GM13977 (cell line): Measurements from ENCODE around the gene THAP2.

ENCODE experiments used
- DNase-seq: peaks from one replicate; pipeline ENCODE4 v3.0.0; 2012; ENCODE audit warnings: low spot score
- in situ Hi-C: fragments of 300-500 bp; cut with MboI; formaldehyde crosslinking; loops from one replicate; pipeline ENCODE4 v1.12.0; 2022; ENCODE audit warnings: low sequenced_read_pairs, low pct_unique_long_range_greater_than_20kb, mixed read lengths, inconsistent platforms; ENCODE audit not compliant: unreplicated experiment
- TF ChIP-seq, protein P1 (sequence below): IDR thresholded peaks from 2 replicates; pipeline ENCODE4 v1.5.1; 2012; ENCODE audit warnings: mild to moderate bottlenecking, control low read depth; ENCODE audit not compliant: insufficient read depth; ENCODE audit errors: extremely low read depth, missing control alignments

Gene THAP2

DNA sequence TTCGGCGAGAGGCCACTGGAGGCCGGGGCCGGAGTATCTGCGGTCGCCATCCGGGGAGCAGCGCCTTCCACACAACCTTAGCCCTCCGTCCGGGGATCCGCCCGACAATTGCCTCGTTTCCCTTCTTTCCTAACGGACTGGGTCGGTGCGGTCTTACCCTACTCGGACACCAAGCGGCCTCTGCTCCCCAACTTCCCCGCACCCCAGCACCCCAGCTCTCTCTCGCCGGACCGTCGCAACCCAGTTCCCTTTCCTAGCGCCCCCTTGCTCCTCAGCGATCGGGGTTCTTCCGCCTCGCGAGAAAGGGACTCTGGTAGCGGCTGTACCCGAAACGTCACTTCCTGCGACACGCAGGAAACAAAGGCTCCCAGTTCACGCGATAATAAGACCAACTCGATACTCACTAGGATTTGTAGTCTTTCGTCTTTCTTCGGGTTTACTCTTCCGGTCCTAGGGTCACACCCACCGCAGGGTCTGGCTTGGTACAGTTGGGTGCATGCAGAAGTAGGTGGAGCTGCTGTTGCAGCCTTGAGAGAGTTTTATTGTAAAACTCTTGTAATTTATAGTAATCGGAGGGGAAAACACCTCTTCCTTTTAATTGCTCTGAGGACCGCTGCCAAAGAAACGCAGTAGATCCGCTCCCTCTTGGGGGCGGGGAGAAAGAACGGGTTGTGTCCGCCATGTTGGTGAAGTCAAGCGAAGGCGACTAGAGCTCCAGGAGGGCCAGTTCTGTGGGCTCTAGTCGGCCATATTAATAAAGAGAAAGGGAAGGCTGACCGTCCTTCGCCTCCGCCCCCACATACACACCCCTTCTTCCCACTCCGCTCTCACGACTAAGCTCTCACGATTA, at the start of gene THAP2, which contains the start of gene ZFC3H1:
THAP2 (plus strand) TSS at position 741 of the 850 bp plus-strand sequence. CDS start 209 bp downstream, outside the sequence.
ZFC3H1 (minus strand) TSS at position 288 of the 850 bp plus-strand sequence; CDS start at position 50, 238 bp downstream.
- in situ Hi-C loops: no loop called here
- TF ChIP-seq, protein P1, sequence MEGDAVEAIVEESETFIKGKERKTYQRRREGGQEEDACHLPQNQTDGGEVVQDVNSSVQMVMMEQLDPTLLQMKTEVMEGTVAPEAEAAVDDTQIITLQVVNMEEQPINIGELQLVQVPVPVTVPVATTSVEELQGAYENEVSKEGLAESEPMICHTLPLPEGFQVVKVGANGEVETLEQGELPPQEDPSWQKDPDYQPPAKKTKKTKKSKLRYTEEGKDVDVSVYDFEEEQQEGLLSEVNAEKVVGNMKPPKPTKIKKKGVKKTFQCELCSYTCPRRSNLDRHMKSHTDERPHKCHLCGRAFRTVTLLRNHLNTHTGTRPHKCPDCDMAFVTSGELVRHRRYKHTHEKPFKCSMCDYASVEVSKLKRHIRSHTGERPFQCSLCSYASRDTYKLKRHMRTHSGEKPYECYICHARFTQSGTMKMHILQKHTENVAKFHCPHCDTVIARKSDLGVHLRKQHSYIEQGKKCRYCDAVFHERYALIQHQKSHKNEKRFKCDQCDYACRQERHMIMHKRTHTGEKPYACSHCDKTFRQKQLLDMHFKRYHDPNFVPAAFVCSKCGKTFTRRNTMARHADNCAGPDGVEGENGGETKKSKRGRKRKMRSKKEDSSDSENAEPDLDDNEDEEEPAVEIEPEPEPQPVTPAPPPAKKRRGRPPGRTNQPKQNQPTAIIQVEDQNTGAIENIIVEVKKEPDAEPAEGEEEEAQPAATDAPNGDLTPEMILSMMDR: peak; percentile 41
- DNase-seq: peak; percentile 88

DNA sequence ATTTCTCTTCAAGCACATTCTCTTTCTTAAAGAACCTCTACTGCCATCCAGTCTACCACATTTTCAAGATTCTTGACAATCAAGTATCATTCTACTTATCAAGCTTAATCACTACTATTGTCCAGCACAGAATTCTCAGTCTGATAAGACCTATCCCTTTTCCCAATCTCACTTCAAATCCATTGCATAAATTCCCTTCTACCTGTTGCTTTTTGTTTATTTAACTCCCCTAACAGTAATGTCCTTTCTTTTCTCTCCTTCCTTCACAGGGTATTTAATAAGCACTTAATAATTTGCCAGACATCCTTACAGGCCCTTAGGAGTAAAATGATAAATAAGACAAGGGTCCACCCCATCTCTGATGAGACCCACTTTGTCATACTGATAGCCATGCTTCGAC, 42.2 kb upstream of the THAP2 start:
- in situ Hi-C loops: no loop called here
- no peak for DNase-seq
- TF ChIP-seq, protein P1: no peak

DNA sequence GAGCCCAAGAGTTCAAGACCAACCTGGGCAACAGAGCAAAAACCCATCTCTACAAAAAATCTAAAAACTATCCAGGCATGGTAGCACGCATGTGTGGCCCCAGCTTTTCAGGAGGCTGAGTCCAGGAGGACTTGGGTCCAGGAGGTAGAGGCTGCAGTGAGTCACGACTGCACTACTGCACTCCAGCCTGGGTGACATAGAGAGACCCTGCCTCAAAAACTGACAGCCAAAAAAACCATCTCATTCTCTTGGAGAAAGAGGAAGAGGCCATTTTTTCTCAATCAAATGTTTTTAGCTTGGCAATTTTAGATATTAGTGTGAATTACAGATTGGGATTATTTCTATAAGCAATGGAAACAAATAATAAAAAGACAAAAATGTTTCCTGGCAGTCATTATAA, 38.6 kb upstream of the THAP2 start:
- in situ Hi-C loops: no loop called here
- no peak for DNase-seq
- TF ChIP-seq, protein P1: no peak

DNA sequence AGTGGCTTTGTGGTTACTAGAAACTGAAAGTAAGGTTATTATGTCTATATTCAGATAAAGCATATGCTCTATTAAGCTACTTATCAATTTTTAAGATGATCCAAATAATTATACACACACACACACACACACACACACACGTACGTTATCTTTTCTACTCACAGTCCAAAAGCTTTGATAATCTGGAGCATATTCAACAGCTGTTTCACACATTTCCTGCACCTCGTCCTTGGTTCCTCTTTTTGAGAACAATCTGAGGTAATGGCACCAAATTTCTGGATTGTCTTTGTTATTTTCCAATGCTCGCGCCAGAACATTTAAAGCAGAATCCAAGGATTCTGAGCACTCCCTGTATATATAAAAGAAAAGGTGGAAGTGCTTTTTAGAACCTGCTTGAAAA, 38.0 kb upstream of the THAP2 start:
- TF ChIP-seq, protein P1: no peak
- DNase-seq: peak; percentile 17
- in situ Hi-C loops: no loop called here

DNA sequence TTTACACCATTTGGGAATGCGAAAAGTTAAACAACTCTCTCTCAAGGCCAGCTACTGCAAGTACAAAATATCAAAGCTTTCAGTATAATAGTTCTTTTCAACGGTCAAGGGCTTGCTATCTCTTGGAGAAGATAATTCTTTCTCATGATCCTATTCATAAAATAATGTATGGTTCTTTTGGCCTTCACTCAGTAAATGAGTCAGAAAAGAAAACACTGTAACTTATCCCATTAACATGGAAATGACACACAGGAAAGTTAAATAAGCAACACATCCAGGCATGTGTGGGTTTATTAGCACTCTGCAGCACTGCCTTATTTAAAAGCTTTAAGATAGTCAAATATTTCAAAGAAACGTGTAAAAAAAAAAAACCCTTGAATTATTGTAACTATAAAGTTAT, 37.3 kb upstream of the THAP2 start:
- TF ChIP-seq, protein P1: no peak
- no peak for DNase-seq
- in situ Hi-C loops: no loop called here

DNA sequence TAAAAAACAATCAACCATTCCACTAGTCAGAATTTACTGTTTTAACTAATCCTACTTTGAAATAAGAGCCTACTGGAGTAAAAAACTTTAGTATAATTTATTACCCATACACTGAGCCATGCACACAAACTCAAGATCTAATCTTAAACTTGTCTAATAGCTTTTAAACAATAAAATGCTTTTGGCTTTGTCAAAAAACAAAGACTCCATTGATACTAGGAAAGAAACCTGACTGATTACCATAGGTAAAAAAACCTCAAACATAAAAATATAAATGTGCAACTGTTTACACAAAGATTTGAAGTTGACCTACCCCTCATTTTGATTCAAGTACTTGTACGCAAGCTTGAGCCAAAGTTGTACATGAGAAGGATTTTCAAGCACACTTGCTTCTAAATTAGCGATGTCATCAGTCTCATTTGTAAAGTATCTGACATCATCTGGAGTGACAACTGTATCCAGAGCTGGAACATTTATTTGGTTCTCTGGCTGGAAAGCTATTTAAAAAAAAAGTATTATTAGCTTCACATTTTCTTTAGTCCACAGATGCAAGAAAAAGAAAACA, 36.6 kb upstream of the THAP2 start:
- TF ChIP-seq, protein P1: no peak
- in situ Hi-C loops: no loop called here
- DNase-seq: no peak
